Body of pancreas (tissue), 4 donors: ENCODE measurements around the gene MVB12A. TPM values are rescaled to one million over a fixed set of nuclear protein-coding genes. Genes with fewer than 3 reads are reported as not detected.
A peak's percentile ranks its signal among the peaks of the same experiment; 100 is the strongest.

Source experiments
- ATAC-seq: fragments of 150-250 bp; one replicate; pipeline ENCODE4 v1.9.1; 2016
- DNase-seq, 4 donors: peaks; one replicate each; pipeline ENCODE4 v3.0.0-alpha.2; 2019
- H3K27ac ChIP-seq, 4 donors: fragments of 200-600 bp; sonication (generic); 1 replicate in 3 of 4; 2 replicates in 1 of 4; pipeline versions ENCODE4 v1.5.1 to v1.6.1; 2016 to 2019; ENCODE audit warnings: mild to moderate bottlenecking in 1 of 4, mixed read lengths in 1 of 4, moderate library complexity in 1 of 4
- H3K27me3 ChIP-seq, 2 donors: fragments of 200-600 bp; sonication (generic); one replicate each; pipeline ENCODE4 v1.6.0; 2016; ENCODE audit warnings: mild to moderate bottlenecking in 1 of 2
- H3K36me3 ChIP-seq, 2 donors: fragments of 200-600 bp; sonication (generic); replicated peaks in 1 of 2; 2 replicates each; pipeline ENCODE4 v1.5.1; 2016; ENCODE audit warnings: low read depth in 2 of 2; ENCODE audit not compliant: insufficient read depth in 1 of 2
- H3K4me1 ChIP-seq: fragments of 200-600 bp; sonication (generic); one replicate; pipeline ENCODE4 v1.6.0; 2016
- H3K4me3 ChIP-seq, 2 donors: fragments of 200-600 bp; sonication (generic); 1 replicate in 1 of 2; 2 replicates in 1 of 2; pipeline ENCODE4 v1.5.1; 2016 to 2019
- H3K9me3 ChIP-seq, 3 donors: fragments of 200-600 bp; sonication (generic); 1 replicate in 2 of 3; 2 replicates in 1 of 3; pipeline ENCODE4 v1.5.1; 2016
- CTCF ChIP-seq, 7 experiments: fragments of 450-650 bp in 4 of 7; fragments of 200-600 bp in 3 of 7; sonication (generic) in 3 of 7; IDR thresholded peaks; one replicate each; pipeline ENCODE4 v1.5.1; 2016 to 2019; ENCODE audit warnings: antibody characterized with exemption in 7 of 7
- POLR2A ChIP-seq, 3 donors: fragments of 450-650 bp; IDR thresholded peaks; one replicate each; pipeline ENCODE4 v1.6.1; 2016; ENCODE audit warnings: antibody characterized with exemption in 3 of 3, mild to moderate bottlenecking in 2 of 3
- WGBS, 2 donors: methylation state at CpG; one replicate each; pipeline ENCODE4 v1.1.5; 2017; 5-methylcytosine and 5-hydroxymethylcytosine counted together
- intact Hi-C: fragments of 100-400 bp; cut with DNase I; formaldehyde crosslinking; loops from one replicate; pipeline ENCODE4 v1.15.1; 2023
- total RNA-seq, 2 donors: library from RNA; depleted of rRNA; stranded (reverse); fragments of >200 nt; gene quantifications; one replicate each; pipeline ENCODE4 v1.1.0, GENCODE V29; 2016

The MVB12A gene
- total RNA-seq, 2 donors from 2014 or later = 33.3 to 34.8 TPM

- Histone ChIP-seq H3K4me3 (no peak overlapping the region), H3K27ac (peak overlapping the region in 3 of 4 donors; percentile 48 to 73 (median 60)), H3K4me1 (no peaks in the 10 kb centered on the region), H3K36me3 (no peaks in the 10 kb centered on the region), H3K9me3 (no peaks in the 10 kb centered on the region), H3K27me3 (no peaks in the 10 kb centered on the region)
- intact Hi-C loops = no loop called here
- no peak for ATAC-seq
- TF ChIP-seq CTCF (IDR thresholded peaks at IDR 0.05) (no peak), POLR2A (IDR thresholded peaks at IDR 0.05) (no peak)
- no peak for DNase-seq
- 68 to 69% methylated on average over 6 to 7 of the region's 7 CpGs for whole genome bisulfite sequencing, 2 donors
Observed at GRCh38 chr19:17404621-17405249, 15.1 kb upstream of the MVB12A start.

- ATAC-seq = peak; percentile 85
- WGBS, 2 donors = 54 to 75% methylated on average over 11 to 18 of the region's 18 CpGs
- no peaks in the 10 kb centered on the region for H3K9me3 ChIP-seq
- H3K27ac ChIP-seq = peak within 1 kb of the TSS in 3 of 4 donors; percentile 48 to 73 (median 60)
- no peaks in the 10 kb centered on the region for H3K36me3 ChIP-seq
- TF ChIP-seq CTCF (IDR thresholded peaks at IDR 0.05) (no peak), POLR2A (IDR thresholded peaks at IDR 0.05) (peak in 1 of 3 donors; percentile 37)
- DNase-seq = peak; percentile 32 to 72 (median 61)
- no peaks in the 10 kb centered on the region for H3K4me1 ChIP-seq
- H3K27me3 ChIP-seq = no peaks in the 10 kb centered on the region
- H3K4me3 ChIP-seq = no peak within 1 kb of the TSS
- intact Hi-C loops = no loop called here
Observed at GRCh38 chr19:17405250-17406045, 14.4 kb upstream of the MVB12A start, which contains the start of gene BST2. Gene BST2, minus strand, starts transcription at chr19:17405630. Its CDS starts 55 bp downstream, at chr19:17405575.

GRCh38 chr19:17406046-17406886 is 13.6 kb upstream of the MVB12A start:
- peak in 1 of 4 donors; percentile 8 for DNase-seq
- Histone ChIP-seq H3K36me3 (no peaks in the 10 kb centered on the region), H3K9me3 (no peaks in the 10 kb centered on the region), H3K4me3 (no peak overlapping the region), H3K4me1 (no peaks in the 10 kb centered on the region), H3K27ac (peak overlapping the region in 3 of 4 donors; percentile 48 to 73 (median 60)), H3K27me3 (no peaks in the 10 kb centered on the region)
- intact Hi-C loops = no loop called here
- 68 to 86% methylated on average over 6 to 10 of the region's 10 CpGs for WGBS, 2 donors
- no peak for ATAC-seq
- TF ChIP-seq CTCF (IDR thresholded peaks at IDR 0.05) (no peak), POLR2A (IDR thresholded peaks at IDR 0.05) (no peak)

DNA sequence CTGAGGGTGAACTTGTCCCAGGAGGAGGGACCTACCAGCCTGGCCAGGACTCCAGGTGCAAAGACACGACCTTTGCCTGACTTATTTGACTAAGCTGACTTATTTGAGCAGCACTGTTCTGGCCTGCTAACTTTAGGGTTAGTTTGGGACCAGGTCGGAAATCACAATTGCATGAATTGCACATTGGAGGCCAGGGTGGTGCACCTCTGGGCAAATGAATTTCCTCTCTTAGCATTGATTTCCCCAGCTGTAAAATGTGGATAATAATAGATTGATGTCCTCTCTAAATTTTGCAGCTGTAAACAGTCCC is 13.0 kb upstream of the MVB12A start:
- ATAC-seq (no peak), DNase-seq (no peak)
- H3K27ac ChIP-seq = peak overlapping the region in 2 of 4 donors; percentile 60 to 73
- no peaks in the 10 kb centered on the region for H3K27me3 ChIP-seq
- no peak overlapping the region for H3K4me3 ChIP-seq
- H3K36me3 ChIP-seq = no peaks in the 10 kb centered on the region
- H3K4me1 ChIP-seq = no peaks in the 10 kb centered on the region
- H3K9me3 ChIP-seq = no peaks in the 10 kb centered on the region
- WGBS, 2 donors = 31 to 50% methylated on average over 2 of the region's 2 CpGs
- TF ChIP-seq CTCF (IDR thresholded peaks at IDR 0.05) = no peak
- no peak for TF ChIP-seq POLR2A (IDR thresholded peaks at IDR 0.05)
- intact Hi-C loops = no loop called here
